Activated naive CD4-positive, alpha-beta T cell treated with anti-CD3 and anti-CD28 coated beads, Interleukin-2, amount 50 U/mL, for 72 hours (primary cell): ENCODE measurements around the gene AKAP10. TPM values are rescaled to one million over a fixed set of nuclear protein-coding genes. Genes with fewer than 3 reads are reported as not detected.
A peak's percentile ranks its signal among the peaks of the same experiment; 100 is the strongest.

Source experiments
- ATAC-seq, 2 donors: fragments of 150-1000 bp; cut with Tn5 transposase; 2 replicates each; pipeline ENCODE4 v1.10.0; 2021; ENCODE audit warnings: mild to moderate bottlenecking in 2 of 2, moderate library complexity in 2 of 2
- DNase-seq, 2 donors: peaks; one replicate each; pipeline ENCODE4 v3.0.0; 2021 to 2022; ENCODE audit warnings: low spot score in 2 of 2
- H3K27ac Mint-ChIP-seq, 2 donors: one replicate each; pipeline ENCODE4 v1.8.0; 2022; ENCODE audit warnings: mild to moderate bottlenecking in 2 of 2, mixed read lengths in 2 of 2
- H3K36me3 Mint-ChIP-seq, 2 donors: one replicate each; pipeline ENCODE4 v1.8.0; 2022; ENCODE audit warnings: mixed read lengths in 2 of 2
- H3K9me3 Mint-ChIP-seq, 2 donors: one replicate each; pipeline ENCODE4 v1.8.0; 2022; ENCODE audit warnings: mixed read lengths in 2 of 2
- total RNA-seq, 2 donors: library from RNA; stranded (reverse); gene quantifications; one replicate each; pipeline ENCODE4 v1.2.3, GENCODE V29; 2022

Gene AKAP10
- total RNA-seq, 2 donors from 2014 or later, result 42.0 to 55.8 TPM

GRCh38 chr17:19943599-19943998 is 34.0 kb downstream of the AKAP10 start:
- Mint-ChIP-seq H3K27ac (no peak overlapping the region), H3K9me3 (no peaks in the 10 kb centered on the region), H3K36me3 (peaks cover 4 to 26% of the 10 kb centered on the region in 2 donors)
- DNase-seq, result no peak
- ATAC-seq, result no peak

GRCh38 chr17:19943026-19943425 is 34.6 kb downstream of the AKAP10 start:
- Mint-ChIP-seq H3K9me3 (no peaks in the 10 kb centered on the region), H3K27ac (no peak overlapping the region), H3K36me3 (peaks cover under 1 to 23% of the 10 kb centered on the region in 2 donors)
- DNase-seq, result no peak
- ATAC-seq, result no peak

- DNase-seq (no peak), ATAC-seq (no peak)
- no peaks in the 10 kb centered on the region for H3K9me3 Mint-ChIP-seq
- H3K27ac Mint-ChIP-seq, result peak overlapping the region; percentile 11 to 93
- H3K36me3 Mint-ChIP-seq, result peaks cover 0 to 19% of the 10 kb centered on the region in 2 donors
These were observed 36.7 kb downstream of the AKAP10 start for GRCh38 chr17:19940722-19941464.

GRCh38 chr17:19939993-19940721 is 37.5 kb downstream of the AKAP10 start:
- Mint-ChIP-seq H3K36me3 (peaks cover 0 to 19% of the 10 kb centered on the region in 2 donors), H3K27ac (no peak overlapping the region), H3K9me3 (no peaks in the 10 kb centered on the region)
- no peak for ATAC-seq
- no peak for DNase-seq

GRCh38 chr17:19938736-19939135 is 38.9 kb downstream of the AKAP10 start:
- DNase-seq (no peak), ATAC-seq (no peak)
- H3K27ac Mint-ChIP-seq, result peak overlapping the region in 1 of 2 donors; percentile 53
- no peaks in the 10 kb centered on the region for H3K9me3 Mint-ChIP-seq
- H3K36me3 Mint-ChIP-seq, result peaks cover 0 to 19% of the 10 kb centered on the region in 2 donors

- DNase-seq, result no peak
- ATAC-seq, result no peak
- Mint-ChIP-seq H3K36me3 (peaks cover 0 to 25% of the 10 kb centered on the region in 2 donors), H3K27ac (no peak overlapping the region), H3K9me3 (no peaks in the 10 kb centered on the region)
These were observed 40.1 kb downstream of the AKAP10 start for GRCh38 chr17:19937522-19937921.

- H3K36me3 Mint-ChIP-seq, result peaks cover 0 to 24% of the 10 kb centered on the region in 2 donors
- DNase-seq, result no peak
- no peak for ATAC-seq
- no peaks in the 10 kb centered on the region for H3K9me3 Mint-ChIP-seq
- no peak overlapping the region for H3K27ac Mint-ChIP-seq
These were observed 42.5 kb downstream of the AKAP10 start for GRCh38 chr17:19935169-19935568.

- Mint-ChIP-seq H3K27ac (no peak overlapping the region), H3K36me3 (peaks cover 0 to 18% of the 10 kb centered on the region in 2 donors), H3K9me3 (no peaks in the 10 kb centered on the region)
- DNase-seq (no peak), ATAC-seq (no peak)
These were observed 44.0 kb downstream of the AKAP10 start for GRCh38 chr17:19933628-19934027.

GRCh38 chr17:19933221-19933620 is 44.4 kb downstream of the AKAP10 start:
- DNase-seq (no peak), ATAC-seq (no peak)
- H3K9me3 Mint-ChIP-seq, result no peaks in the 10 kb centered on the region
- H3K36me3 Mint-ChIP-seq, result peaks cover 0 to 22% of the 10 kb centered on the region in 2 donors
- no peak overlapping the region for H3K27ac Mint-ChIP-seq

GRCh38 chr17:19928299-19928698 is 49.3 kb downstream of the AKAP10 start:
- ATAC-seq, result peak; percentile 39 to 79
- H3K27ac Mint-ChIP-seq, result peak overlapping the region; percentile 10 to 55
- H3K36me3 Mint-ChIP-seq, result peaks cover 0 to 32% of the 10 kb centered on the region in 2 donors
- H3K9me3 Mint-ChIP-seq, result no peaks in the 10 kb centered on the region
- DNase-seq, result peak in 1 of 2 donors; percentile 4

GRCh38 chr17:19915245-19915978 is 62.2 kb downstream of the AKAP10 start:
- Mint-ChIP-seq H3K27ac (peak overlapping the region; percentile 62 to 88), H3K9me3 (no peaks in the 10 kb centered on the region), H3K36me3 (peaks cover 7 to 17% of the 10 kb centered on the region in 2 donors)
- DNase-seq (no peak), ATAC-seq (no peak)

- no peak for ATAC-seq
- H3K9me3 Mint-ChIP-seq, result no peaks in the 10 kb centered on the region
- DNase-seq, result no peak
- H3K36me3 Mint-ChIP-seq, result peaks cover 11% of the 10 kb centered on the region in 2 donors
- peak overlapping the region; percentile 5 to 68 for H3K27ac Mint-ChIP-seq
These were observed 66.6 kb downstream of the AKAP10 start for GRCh38 chr17:19911033-19911432.

GRCh38 chr17:19909139-19909538 is 68.5 kb downstream of the AKAP10 start:
- ATAC-seq (no peak), DNase-seq (no peak)
- peaks cover 8 to 17% of the 10 kb centered on the region in 2 donors for H3K36me3 Mint-ChIP-seq
- no peaks in the 10 kb centered on the region for H3K9me3 Mint-ChIP-seq
- no peak overlapping the region for H3K27ac Mint-ChIP-seq

- ATAC-seq (peak in 1 of 2 donors; percentile 31), DNase-seq (no peak)
- Mint-ChIP-seq H3K36me3 (peaks cover 14 to 31% of the 10 kb centered on the region in 2 donors), H3K9me3 (no peaks in the 10 kb centered on the region), H3K27ac (peak overlapping the region in 1 of 2 donors; percentile 52)
These were observed 72.1 kb downstream of the AKAP10 start for GRCh38 chr17:19905502-19905901.

GRCh38 chr17:19904924-19905323 is 72.7 kb downstream of the AKAP10 start:
- DNase-seq (no peak), ATAC-seq (no peak)
- Mint-ChIP-seq H3K9me3 (no peaks in the 10 kb centered on the region), H3K36me3 (peaks cover 14 to 31% of the 10 kb centered on the region in 2 donors), H3K27ac (no peak overlapping the region)

- H3K36me3 Mint-ChIP-seq, result peaks cover 10 to 31% of the 10 kb centered on the region in 2 donors
These were observed 73.2 kb downstream of the AKAP10 start for GRCh38 chr17:19904412-19904811.

GRCh38 chr17:19900809-19901208 is 76.8 kb downstream of the AKAP10 start:
- ATAC-seq (peak in 1 of 2 donors; percentile 22), DNase-seq (no peak)
- no peaks in the 10 kb centered on the region for H3K9me3 Mint-ChIP-seq
- H3K27ac Mint-ChIP-seq, result peak overlapping the region in 1 of 2 donors; percentile 29
- H3K36me3 Mint-ChIP-seq, result peaks cover 6 to 23% of the 10 kb centered on the region in 2 donors

More at GRCh38 chr17:19904412-19904811, 73.2 kb downstream of the AKAP10 start:
- ATAC-seq, result no peak
- Mint-ChIP-seq H3K9me3 (no peaks in the 10 kb centered on the region), H3K27ac (no peak overlapping the region)
- no peak for DNase-seq
